Vagina (tissue), 2 donors: Measurements from ENCODE around the gene PAPPA. TPM values are rescaled to one million over a fixed set of nuclear protein-coding genes. Genes with fewer than 3 reads are reported as not detected.

ENCODE experiments used
- DNase-seq, 2 donors: peaks; one replicate each; pipeline ENCODE4 v3.0.0-alpha.2; 2017; ENCODE audit errors: extremely low spot score in 2 of 2
- H3K27ac ChIP-seq: fragments of 200-600 bp; sonication (generic); one replicate; pipeline ENCODE4 v1.5.1; 2019
- H3K27me3 ChIP-seq: fragments of 200-600 bp; sonication (generic); one replicate; pipeline ENCODE4 v1.5.1; 2019
- H3K36me3 ChIP-seq, 2 donors: fragments of 200-600 bp; sonication (generic); one replicate each; pipeline ENCODE4 v1.5.1; 2017 to 2019
- H3K4me1 ChIP-seq: fragments of 200-600 bp; sonication (generic); one replicate; pipeline ENCODE4 v1.5.1; 2019
- H3K4me3 ChIP-seq, 2 donors: fragments of 200-600 bp; sonication (generic); 1 replicate in 1 of 2; 2 replicates in 1 of 2; pipeline ENCODE4 v1.5.1; 2016 to 2019
- H3K9me3 ChIP-seq: fragments of 200-600 bp; sonication (generic); one replicate; pipeline ENCODE4 v1.5.1; 2019
- POLR2A ChIP-seq, 2 donors: fragments of 450-650 bp; IDR thresholded peaks; one replicate each; pipeline ENCODE4 v1.6.1; 2017; ENCODE audit warnings: antibody characterized with exemption in 2 of 2, mild to moderate bottlenecking in 2 of 2, moderate library complexity in 2 of 2
- POLR2AphosphoS5 ChIP-seq, 2 donors: sonication (generic); formaldehyde crosslinking; IDR thresholded peaks; one replicate each; pipeline ENCODE4 v1.9.0; 2017; ENCODE audit warnings: antibody characterized with exemption in 2 of 2, mild to moderate bottlenecking in 2 of 2, low read depth in 1 of 2; ENCODE audit not compliant: insufficient read depth in 1 of 2
- intact Hi-C: fragments of 100-400 bp; cut with DNase I; formaldehyde crosslinking; loops from one replicate; pipeline ENCODE4 v1.15.1; 2023
- total RNA-seq: library from RNA; depleted of rRNA; stranded (reverse); fragments of >200 nt; gene quantifications from one replicate; pipeline ENCODE4 v1.2.3, GENCODE V29; 2016
- TF ChIP-seq, protein P1 (sequence below), 3 experiments: fragments of 450-650 bp in 2 of 3; fragments of 200-600 bp in 1 of 3; sonication (generic) in 1 of 3; IDR thresholded peaks; one replicate each; pipeline ENCODE4 v1.5.1; 2017 to 2019; ENCODE audit warnings: antibody characterized with exemption in 3 of 3, mild to moderate bottlenecking in 2 of 3, moderate library complexity in 2 of 3

The PAPPA gene
- total RNA-seq, 1 donor from 2014 or later, result 4.4 TPM

DNA sequence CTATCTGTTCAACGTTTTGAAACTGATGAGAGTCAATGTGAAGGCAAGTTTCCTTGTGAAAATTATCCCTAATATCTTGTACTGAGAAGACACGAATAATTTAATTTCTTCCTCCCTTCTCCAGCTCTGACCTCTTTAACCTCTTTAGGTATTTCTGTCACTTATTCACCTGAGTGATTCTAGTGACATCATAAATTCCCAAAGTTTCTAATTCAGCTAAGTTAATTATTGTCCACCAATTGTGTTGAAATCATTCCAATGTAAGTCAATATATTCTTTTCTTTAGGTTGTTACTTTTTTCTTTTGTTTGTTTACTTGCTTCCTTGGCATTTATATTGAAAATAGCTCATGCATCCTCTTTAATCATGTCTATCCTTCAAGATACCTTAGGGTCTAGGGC is 143.8 kb downstream of the PAPPA start:
- TF ChIP-seq, protein P1, sequence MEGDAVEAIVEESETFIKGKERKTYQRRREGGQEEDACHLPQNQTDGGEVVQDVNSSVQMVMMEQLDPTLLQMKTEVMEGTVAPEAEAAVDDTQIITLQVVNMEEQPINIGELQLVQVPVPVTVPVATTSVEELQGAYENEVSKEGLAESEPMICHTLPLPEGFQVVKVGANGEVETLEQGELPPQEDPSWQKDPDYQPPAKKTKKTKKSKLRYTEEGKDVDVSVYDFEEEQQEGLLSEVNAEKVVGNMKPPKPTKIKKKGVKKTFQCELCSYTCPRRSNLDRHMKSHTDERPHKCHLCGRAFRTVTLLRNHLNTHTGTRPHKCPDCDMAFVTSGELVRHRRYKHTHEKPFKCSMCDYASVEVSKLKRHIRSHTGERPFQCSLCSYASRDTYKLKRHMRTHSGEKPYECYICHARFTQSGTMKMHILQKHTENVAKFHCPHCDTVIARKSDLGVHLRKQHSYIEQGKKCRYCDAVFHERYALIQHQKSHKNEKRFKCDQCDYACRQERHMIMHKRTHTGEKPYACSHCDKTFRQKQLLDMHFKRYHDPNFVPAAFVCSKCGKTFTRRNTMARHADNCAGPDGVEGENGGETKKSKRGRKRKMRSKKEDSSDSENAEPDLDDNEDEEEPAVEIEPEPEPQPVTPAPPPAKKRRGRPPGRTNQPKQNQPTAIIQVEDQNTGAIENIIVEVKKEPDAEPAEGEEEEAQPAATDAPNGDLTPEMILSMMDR (IDR thresholded peaks at IDR 0.05), result no peak
- no peak for TF ChIP-seq POLR2AphosphoS5 (IDR thresholded peaks at IDR 0.05; ENCODE audit: insufficient read depth in 1 of 2, low read depth in 1 of 2)
- TF ChIP-seq POLR2A (IDR thresholded peaks at IDR 0.05), result no peak
- DNase-seq, result no peak

DNA sequence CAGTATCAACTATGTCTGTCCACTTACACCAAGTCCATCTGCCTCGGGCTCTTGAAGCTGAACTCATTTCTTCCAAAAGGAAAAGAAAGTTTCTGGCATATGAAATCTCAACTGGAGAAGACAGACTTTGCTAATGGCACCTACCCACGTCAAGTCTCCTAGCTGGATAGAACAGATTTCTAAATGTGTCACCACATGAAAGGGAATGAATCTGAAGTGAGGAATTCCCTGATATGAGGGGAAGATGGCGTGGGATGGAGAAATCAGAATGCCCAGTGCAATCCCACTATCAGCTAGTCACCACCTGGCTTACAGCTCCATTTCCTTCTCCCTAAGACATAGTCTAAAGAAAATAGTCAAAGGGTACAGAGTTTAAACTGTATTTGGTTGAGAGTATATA is 144.7 kb downstream of the PAPPA start:
- no peak overlapping the region for H3K4me3 ChIP-seq
- no peaks in the 10 kb centered on the region for H3K9me3 ChIP-seq
- DNase-seq, result no peak
- H3K27me3 ChIP-seq, result no peaks in the 10 kb centered on the region
- no peaks in the 10 kb centered on the region for H3K4me1 ChIP-seq
- no peaks in the 10 kb centered on the region for H3K36me3 ChIP-seq
- TF ChIP-seq POLR2A (IDR thresholded peaks at IDR 0.05), result no peak
- TF ChIP-seq POLR2AphosphoS5 (IDR thresholded peaks at IDR 0.05; ENCODE audit: insufficient read depth in 1 of 2, low read depth in 1 of 2), result no peak
- TF ChIP-seq, protein P1 (IDR thresholded peaks at IDR 0.05), result no peak
- intact Hi-C loops, result no loop called here
- H3K27ac ChIP-seq, result no peak overlapping the region

More for the DNA sequence above, 143.8 kb downstream of the PAPPA start:
- H3K9me3 ChIP-seq, result no peaks in the 10 kb centered on the region
- H3K36me3 ChIP-seq, result no peaks in the 10 kb centered on the region
- no peak overlapping the region for H3K4me3 ChIP-seq
- H3K27ac ChIP-seq, result no peak overlapping the region
- no peaks in the 10 kb centered on the region for H3K27me3 ChIP-seq
- intact Hi-C loops, result no loop called here
- H3K4me1 ChIP-seq, result no peaks in the 10 kb centered on the region

DNA sequence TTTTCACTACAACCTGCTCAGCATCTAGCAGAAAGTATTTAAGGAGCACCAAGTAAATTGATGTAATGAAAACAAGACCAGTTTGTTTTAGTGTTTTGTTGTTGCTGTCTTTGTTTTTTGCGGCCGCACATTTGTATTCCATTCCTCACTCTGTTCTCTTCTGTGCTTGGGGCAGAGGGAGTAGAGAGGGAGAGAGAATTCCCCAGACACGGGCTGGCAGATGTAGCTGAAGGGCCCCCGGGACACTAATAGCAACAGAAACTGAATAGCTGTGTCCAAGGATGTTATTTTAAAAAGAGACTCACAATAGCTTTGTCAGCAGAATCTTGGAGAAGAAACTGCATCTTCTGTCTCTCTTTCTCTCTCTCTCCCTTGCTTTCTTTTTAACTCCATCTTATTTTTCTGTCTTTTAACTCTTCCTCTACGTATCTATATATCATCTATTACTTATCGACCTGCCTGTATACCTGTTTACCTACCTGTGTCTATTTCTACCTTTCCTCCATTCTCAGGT is 145.3 kb downstream of the PAPPA start:
- H3K27me3 ChIP-seq, result no peaks in the 10 kb centered on the region
- DNase-seq, result no peak
- no peaks in the 10 kb centered on the region for H3K9me3 ChIP-seq
- H3K4me3 ChIP-seq, result no peak overlapping the region
- intact Hi-C loops, result no loop called here
- no peak overlapping the region for H3K27ac ChIP-seq
- no peaks in the 10 kb centered on the region for H3K36me3 ChIP-seq
- TF ChIP-seq, protein P1 (IDR thresholded peaks at IDR 0.05), result no peak
- no peak for TF ChIP-seq POLR2A (IDR thresholded peaks at IDR 0.05)
- no peaks in the 10 kb centered on the region for H3K4me1 ChIP-seq

DNA sequence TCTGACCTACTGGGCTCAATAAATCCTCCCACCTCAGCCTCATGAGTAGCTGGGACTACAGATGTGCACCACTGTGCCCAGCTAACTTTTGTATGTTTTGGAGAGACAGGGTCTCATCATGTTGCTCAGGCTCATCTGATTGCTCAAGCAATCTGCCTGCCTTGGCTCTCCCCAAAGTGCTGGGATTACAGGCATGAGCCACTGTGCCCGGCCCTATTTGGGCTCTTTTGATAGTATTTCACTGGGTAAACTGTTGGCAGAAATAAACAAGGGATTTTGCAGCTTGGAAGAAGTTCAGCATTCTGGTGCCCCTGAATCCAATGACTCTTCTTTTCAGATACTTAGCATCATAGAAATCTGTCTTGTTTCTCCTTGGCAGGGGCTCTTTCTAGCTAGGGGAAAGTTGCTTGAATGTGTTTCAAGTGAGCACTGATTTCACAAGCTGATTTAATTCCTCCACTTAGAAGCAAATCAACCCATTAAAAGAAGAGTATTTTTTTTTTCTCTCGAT is 146.8 kb downstream of the PAPPA start:
- intact Hi-C loops, result no loop called here
- Histone ChIP-seq H3K27ac (no peak overlapping the region), H3K27me3 (no peaks in the 10 kb centered on the region), H3K9me3 (no peaks in the 10 kb centered on the region), H3K4me3 (no peak overlapping the region), H3K36me3 (no peaks in the 10 kb centered on the region), H3K4me1 (no peaks in the 10 kb centered on the region)
- TF ChIP-seq POLR2A (IDR thresholded peaks at IDR 0.05), result no peak
- TF ChIP-seq, protein P1 (IDR thresholded peaks at IDR 0.05), result no peak
- TF ChIP-seq POLR2AphosphoS5 (IDR thresholded peaks at IDR 0.05; ENCODE audit: insufficient read depth in 1 of 2, low read depth in 1 of 2), result no peak
- DNase-seq, result no peak

DNA sequence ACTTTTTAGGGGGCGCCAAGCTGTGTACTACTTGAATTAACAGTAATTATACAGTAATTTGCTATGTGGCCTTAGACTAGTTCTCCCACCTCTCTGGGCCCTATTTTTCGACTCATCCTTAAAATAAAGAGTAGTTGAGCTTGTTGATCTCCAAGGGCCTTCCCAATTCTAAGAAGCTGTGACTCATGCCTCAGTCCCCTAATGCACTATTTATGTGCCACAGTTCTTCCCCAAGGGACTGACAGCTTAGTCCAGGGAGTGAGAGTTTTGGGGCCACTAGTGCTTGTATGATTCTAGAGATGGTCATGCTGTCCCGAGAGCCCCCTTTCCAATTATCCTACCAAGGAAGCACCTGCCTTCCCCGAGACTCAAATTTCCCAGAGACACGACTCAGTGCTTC is 149.7 kb downstream of the PAPPA start:
- Histone ChIP-seq H3K27ac (no peak overlapping the region), H3K36me3 (no peaks in the 10 kb centered on the region), H3K4me3 (no peak overlapping the region), H3K4me1 (no peaks in the 10 kb centered on the region), H3K9me3 (no peaks in the 10 kb centered on the region), H3K27me3 (no peaks in the 10 kb centered on the region)
- intact Hi-C loops, result no loop called here
- TF ChIP-seq POLR2A (IDR thresholded peaks at IDR 0.05) (no peak), POLR2AphosphoS5 (IDR thresholded peaks at IDR 0.05; ENCODE audit: insufficient read depth in 1 of 2, low read depth in 1 of 2) (no peak)
- TF ChIP-seq, protein P1 (IDR thresholded peaks at IDR 0.05), result no peak
- DNase-seq, result peak in 1 of 2 donors; percentile 29
